ENCODE data around the gene SNX5.
A peak's percentile ranks its signal among the peaks of the same experiment; 100 is the strongest.

Gene SNX5

GRCh38 chr20:17999566-17999965 is 31.0 kb upstream of the SNX5 start:
- Histone ChIP-seq H3K9ac (ENCODE audit: low read depth, low read length) (no peak overlapping the region), H3K27ac (ENCODE audit: low read length) (no peak overlapping the region), H3K4me1 (ENCODE audit: insufficient read depth, low read length) (no peaks in the 10 kb centered on the region), H3K9me3 (ENCODE audit: insufficient read depth, low read length, severe bottlenecking) (no peaks in the 10 kb centered on the region), H3K27me3 (ENCODE audit: insufficient read depth, low read length, poor library complexity) (no peaks in the 10 kb centered on the region), H3K79me2 (ENCODE audit: insufficient read depth, low read length) (no peaks in the 10 kb centered on the region), H4K20me1 (ENCODE audit: insufficient read depth, low read length) (no peaks in the 10 kb centered on the region), H3K36me3 (ENCODE audit: insufficient read depth, low read length) (no peaks in the 10 kb centered on the region), H2AFZ (ENCODE audit: low read depth, low read length) (no peak overlapping the region), H3K4me3 (ENCODE audit: low read depth in 1 of 2, low read length in 2 of 2) (no peak overlapping the region), H3K4me2 (ENCODE audit: insufficient read depth, low read length) (no peak overlapping the region)
- ATAC-seq (ENCODE audit: insufficient read depth, low read depth) (no peak), DNase-seq (no peak)
- no peak for TF ChIP-seq CTCF (IDR thresholded peaks at IDR 0.05; ENCODE audit: borderline replicate concordance, extremely low read depth, low read length, poor library complexity, severe bottlenecking)
- no peak for TF ChIP-seq EZH2 (IDR thresholded peaks at IDR 0.05; ENCODE audit: borderline replicate concordance, low read depth, low read length, severe bottlenecking)

GRCh38 chr20:17998446-17998845 is 29.9 kb upstream of the SNX5 start:
- DNase-seq (no peak), ATAC-seq (ENCODE audit: insufficient read depth, low read depth) (no peak)
- Histone ChIP-seq H3K4me3 (ENCODE audit: low read depth in 1 of 2, low read length in 2 of 2) (no peak overlapping the region), H2AFZ (ENCODE audit: low read depth, low read length) (no peak overlapping the region), H3K27me3 (ENCODE audit: insufficient read depth, low read length, poor library complexity) (no peaks in the 10 kb centered on the region), H3K27ac (ENCODE audit: low read length) (no peak overlapping the region), H4K20me1 (ENCODE audit: insufficient read depth, low read length) (no peaks in the 10 kb centered on the region), H3K79me2 (ENCODE audit: insufficient read depth, low read length) (no peaks in the 10 kb centered on the region), H3K4me2 (ENCODE audit: insufficient read depth, low read length) (no peak overlapping the region), H3K36me3 (ENCODE audit: insufficient read depth, low read length) (no peaks in the 10 kb centered on the region), H3K9ac (ENCODE audit: low read depth, low read length) (no peak overlapping the region), H3K9me3 (ENCODE audit: insufficient read depth, low read length, severe bottlenecking) (no peaks in the 10 kb centered on the region), H3K4me1 (ENCODE audit: insufficient read depth, low read length) (no peaks in the 10 kb centered on the region)
- no peak for TF ChIP-seq EZH2 (IDR thresholded peaks at IDR 0.05; ENCODE audit: borderline replicate concordance, low read depth, low read length, severe bottlenecking)
- no peak for TF ChIP-seq CTCF (IDR thresholded peaks at IDR 0.05; ENCODE audit: borderline replicate concordance, extremely low read depth, low read length, poor library complexity, severe bottlenecking)

GRCh38 chr20:17995967-17996819 is 27.6 kb upstream of the SNX5 start:
- Histone ChIP-seq H4K20me1 (ENCODE audit: insufficient read depth, low read length) (no peaks in the 10 kb centered on the region; the same call in 1 of the 2 replicates), H3K36me3 (ENCODE audit: insufficient read depth, low read length) (0 out of 2 replicates have a peak, but pooled peaks cover 4% of the 10 kb centered on the region), H3K79me2 (ENCODE audit: insufficient read depth, low read length) (no peaks in the 10 kb centered on the region), H3K27me3 (ENCODE audit: insufficient read depth, low read length, poor library complexity) (no peaks in the 10 kb centered on the region), H3K27ac (ENCODE audit: low read length) (no peak overlapping the region), H2AFZ (ENCODE audit: low read depth, low read length) (no peak overlapping the region; the same call in 1 of the 2 replicates), H3K4me1 (ENCODE audit: insufficient read depth, low read length) (no peaks in the 10 kb centered on the region), H3K4me2 (ENCODE audit: insufficient read depth, low read length) (no peak overlapping the region), H3K9me3 (ENCODE audit: insufficient read depth, low read length, severe bottlenecking) (no peaks in the 10 kb centered on the region), H3K9ac (ENCODE audit: low read depth, low read length) (no peak overlapping the region), H3K4me3 (ENCODE audit: low read depth in 1 of 2, low read length in 2 of 2) (no peak overlapping the region)
- TF ChIP-seq CTCF (IDR thresholded peaks at IDR 0.05; ENCODE audit: borderline replicate concordance, extremely low read depth, low read length, poor library complexity, severe bottlenecking) (peak; percentile 98), EZH2 (IDR thresholded peaks at IDR 0.05; ENCODE audit: borderline replicate concordance, low read depth, low read length, severe bottlenecking) (no peak)
- ATAC-seq (ENCODE audit: insufficient read depth, low read depth) (peak; percentile 76), DNase-seq (peak; percentile 54)

Measured in DND-41 (cell line).